ENCODE results near the gene LHFPL2.
"Not testable (repeated sequence)": the region's sequence is repeated elsewhere in the genome, so short reads cannot be mapped to it uniquely, and the experiment has no call there.

Gene LHFPL2

DNA sequence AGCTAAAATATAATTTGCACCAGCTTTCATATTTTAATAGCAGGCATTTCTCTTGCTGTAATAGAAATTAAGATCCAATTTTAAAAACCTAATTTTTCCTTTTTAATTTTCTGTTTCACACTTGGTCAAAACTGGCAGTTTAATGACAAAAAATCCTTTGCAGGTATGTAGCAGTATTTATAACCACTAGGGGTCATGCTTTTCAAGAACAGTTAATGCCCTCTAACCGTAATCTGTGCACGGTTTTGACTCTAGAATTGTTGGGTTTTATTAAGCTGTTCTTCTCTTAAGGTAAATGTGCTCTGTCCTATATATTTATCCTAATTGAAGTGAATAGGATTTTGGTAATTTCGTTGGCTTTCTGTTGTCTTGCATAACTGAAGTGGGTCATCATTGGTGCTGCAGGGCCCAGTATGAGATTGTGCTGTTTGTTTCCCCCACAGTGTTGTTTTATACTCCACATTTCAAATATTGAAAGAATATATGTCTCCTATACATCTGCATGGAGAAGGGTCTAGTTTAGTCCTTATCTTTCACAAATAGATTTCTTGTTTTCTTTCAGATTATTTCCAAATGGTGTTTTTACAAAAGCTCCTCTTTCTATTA, 180.7 kb downstream of the LHFPL2 start:
- no peak for DNase-seq

- DNase-seq = no peak
Observed at GRCh38 chr5:78467140-78467539, 181.4 kb downstream of the LHFPL2 start.

DNA sequence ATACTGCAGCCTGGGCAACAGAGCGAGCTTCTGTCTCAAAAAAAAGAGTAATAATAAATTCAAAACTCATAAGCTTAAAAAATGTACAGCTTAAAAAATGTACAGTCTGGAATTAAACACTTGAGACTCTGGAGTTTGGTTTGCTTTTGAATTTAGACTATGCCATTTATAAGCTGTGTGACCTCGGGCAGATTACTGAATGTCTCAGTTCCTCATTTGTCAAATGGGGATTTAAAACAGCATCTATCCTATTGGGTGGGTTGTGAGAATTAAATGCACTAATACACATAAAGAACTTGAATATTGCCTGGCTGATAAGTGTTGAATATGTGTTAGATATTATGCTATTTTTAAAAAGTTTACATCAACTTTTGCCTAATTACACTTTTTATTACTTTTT, 189.7 kb downstream of the LHFPL2 start:
- no peak for DNase-seq

GRCh38 chr5:78457507-78457906, 191.1 kb downstream of the LHFPL2 start:
- not testable (repeated sequence) for DNase-seq

DNA sequence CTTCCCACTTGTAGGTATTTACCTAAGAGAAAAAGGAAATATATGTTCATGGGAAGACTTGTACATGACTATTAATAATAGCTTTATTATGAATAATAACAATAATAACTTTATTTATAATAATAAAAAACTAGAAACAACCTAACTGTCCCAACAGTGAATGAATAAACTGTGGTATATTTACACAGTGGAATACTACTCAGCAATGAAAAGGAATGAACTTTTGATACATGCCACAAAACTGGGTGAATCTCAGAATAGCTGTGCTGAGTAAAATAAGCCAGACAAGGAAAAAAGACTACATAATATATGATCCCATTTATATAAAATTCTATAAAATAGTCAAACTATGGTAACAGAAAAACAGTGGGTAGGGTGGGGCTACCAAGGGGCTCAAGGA, 199.5 kb downstream of the LHFPL2 start:
- no peak for DNase-seq

GRCh38 chr5:78447775-78448424, 200.7 kb downstream of the LHFPL2 start:
- no peak for DNase-seq
